Neuronal stem cell (in vitro differentiated cells): Measurements from ENCODE around the gene FOXL2NB.

ENCODE experiments used
- DNase-seq: peaks from one replicate; pipeline ENCODE4 v3.0.0-alpha.2; 2013; ENCODE audit warnings: low spot score
- H2AFZ ChIP-seq: one replicate; pipeline ENCODE4 v1.6.1; 2013; ENCODE audit warnings: mild to moderate bottlenecking, low read length, inconsistent platforms
- H2AK5ac ChIP-seq: 2 replicates; pipeline ENCODE4 v1.6.1; 2013; ENCODE audit warnings: low read depth, mild to moderate bottlenecking, inconsistent platforms, low read length, moderate library complexity, mixed read lengths
- H2BK120ac ChIP-seq: 2 replicates; pipeline ENCODE4 v1.6.1; 2013; ENCODE audit warnings: low read depth, mild to moderate bottlenecking, inconsistent platforms, low read length, moderate library complexity, mixed read lengths
- H2BK12ac ChIP-seq: one replicate; pipeline ENCODE4 v1.6.1; 2013; ENCODE audit warnings: low read length, inconsistent platforms
- H2BK15ac ChIP-seq: 2 replicates; pipeline ENCODE4 v1.6.1; 2013; ENCODE audit warnings: mild to moderate bottlenecking, low read length, inconsistent platforms, mixed read lengths
- H2BK5ac ChIP-seq: one replicate; pipeline ENCODE4 v1.6.1; 2013; ENCODE audit warnings: inconsistent platforms, mild to moderate bottlenecking, low read length, moderate library complexity
- H3K14ac ChIP-seq: one replicate; pipeline ENCODE4 v1.6.1; 2013; ENCODE audit warnings: low read length, inconsistent platforms
- H3K18ac ChIP-seq: 2 replicates; pipeline ENCODE4 v1.6.1; 2013; ENCODE audit warnings: low read length, inconsistent platforms
- H3K23ac ChIP-seq: 2 replicates; pipeline ENCODE4 v1.6.1; 2013; ENCODE audit warnings: low read depth, mild to moderate bottlenecking, mixed read lengths, low read length, inconsistent platforms; ENCODE audit not compliant: poor library complexity
- H3K27ac ChIP-seq: replicated peaks from 3 replicates; pipeline ENCODE4 v1.5.1; 2013; ENCODE audit warnings: low read length, inconsistent platforms
- H3K27me3 ChIP-seq, 3 experiments: 2 replicates each; pipeline ENCODE4 v1.6.1; 2013; ENCODE audit warnings: low read length in 3 of 3, mild to moderate bottlenecking in 2 of 3, inconsistent platforms in 1 of 3, low read depth in 1 of 3, mixed read lengths in 1 of 3, moderate library complexity in 1 of 3; ENCODE audit not compliant: control insufficient read depth in 3 of 3, insufficient read depth in 3 of 3
- H3K36me3 ChIP-seq, 2 donors: replicated peaks in 1 of 2; 2 replicates each; pipeline ENCODE4 v1.6.1; 2013; ENCODE audit warnings: low read length in 2 of 2; ENCODE audit not compliant: control insufficient read depth in 2 of 2, insufficient read depth in 2 of 2
- H3K4ac ChIP-seq: 2 replicates; pipeline ENCODE4 v1.6.1; 2013; ENCODE audit warnings: inconsistent platforms, mild to moderate bottlenecking, low read length, moderate library complexity
- H3K4me1 ChIP-seq, 2 donors: 1 replicate in 1 of 2; 2 replicates in 1 of 2; pipeline ENCODE4 v1.6.1; 2013; ENCODE audit warnings: low read length in 2 of 2, low read depth in 1 of 2; ENCODE audit not compliant: control insufficient read depth in 2 of 2, insufficient read depth in 1 of 2
- H3K4me2 ChIP-seq: one replicate; pipeline ENCODE4 v1.6.1; 2013; ENCODE audit warnings: mild to moderate bottlenecking, low read length, inconsistent platforms; ENCODE audit not compliant: insufficient read depth, poor library complexity, severe bottlenecking
- H3K4me3 ChIP-seq, 2 donors: 2 replicates each; pipeline ENCODE4 v1.5.1; 2013; ENCODE audit warnings: low read length in 2 of 2, mild to moderate bottlenecking in 2 of 2, inconsistent platforms in 1 of 2, moderate library complexity in 1 of 2
- H3K79me1 ChIP-seq: one replicate; pipeline ENCODE4 v1.6.1; 2013; ENCODE audit warnings: low read depth, mild to moderate bottlenecking, inconsistent platforms, low read length, moderate library complexity
- H3K9ac ChIP-seq: one replicate; pipeline ENCODE4 v1.6.1; 2013; ENCODE audit warnings: mild to moderate bottlenecking, low read depth, low read length, inconsistent platforms; ENCODE audit not compliant: poor library complexity
- H3K9me3 ChIP-seq, 2 donors: replicated peaks in 1 of 2; 2 replicates each; pipeline versions ENCODE3 to v1.6.1; 2013; ENCODE audit warnings: low read length in 2 of 2, mild to moderate bottlenecking in 2 of 2, inconsistent platforms in 1 of 2, low read depth in 1 of 2, mixed read lengths in 1 of 2, moderate library complexity in 1 of 2; ENCODE audit not compliant: control insufficient read depth in 2 of 2, insufficient read depth in 1 of 2
- H4K8ac ChIP-seq: one replicate; pipeline ENCODE4 v1.6.1; 2013; ENCODE audit warnings: low read depth, mild to moderate bottlenecking, inconsistent platforms, low read length, moderate library complexity
- H4K91ac ChIP-seq: one replicate; pipeline ENCODE4 v1.6.1; 2013; ENCODE audit warnings: low read length, low read depth, mild to moderate bottlenecking, inconsistent platforms; ENCODE audit not compliant: poor library complexity
- WGBS, 2 donors: extraction: QIAGEN DNeasy Blood & Tissue Kit; methylation state at CpG; one replicate each; pipeline ENCODE4 v1.1.7; 2013; ENCODE audit warnings: missing lambda C conversion rate in 2 of 2, mixed read lengths in 1 of 2; ENCODE audit not compliant: insufficient read length in 2 of 2, insufficient replicate concordance in 1 of 2; ENCODE audit errors: extremely low coverage in 2 of 2; 5-methylcytosine and 5-hydroxymethylcytosine counted together

The FOXL2NB gene

DNA sequence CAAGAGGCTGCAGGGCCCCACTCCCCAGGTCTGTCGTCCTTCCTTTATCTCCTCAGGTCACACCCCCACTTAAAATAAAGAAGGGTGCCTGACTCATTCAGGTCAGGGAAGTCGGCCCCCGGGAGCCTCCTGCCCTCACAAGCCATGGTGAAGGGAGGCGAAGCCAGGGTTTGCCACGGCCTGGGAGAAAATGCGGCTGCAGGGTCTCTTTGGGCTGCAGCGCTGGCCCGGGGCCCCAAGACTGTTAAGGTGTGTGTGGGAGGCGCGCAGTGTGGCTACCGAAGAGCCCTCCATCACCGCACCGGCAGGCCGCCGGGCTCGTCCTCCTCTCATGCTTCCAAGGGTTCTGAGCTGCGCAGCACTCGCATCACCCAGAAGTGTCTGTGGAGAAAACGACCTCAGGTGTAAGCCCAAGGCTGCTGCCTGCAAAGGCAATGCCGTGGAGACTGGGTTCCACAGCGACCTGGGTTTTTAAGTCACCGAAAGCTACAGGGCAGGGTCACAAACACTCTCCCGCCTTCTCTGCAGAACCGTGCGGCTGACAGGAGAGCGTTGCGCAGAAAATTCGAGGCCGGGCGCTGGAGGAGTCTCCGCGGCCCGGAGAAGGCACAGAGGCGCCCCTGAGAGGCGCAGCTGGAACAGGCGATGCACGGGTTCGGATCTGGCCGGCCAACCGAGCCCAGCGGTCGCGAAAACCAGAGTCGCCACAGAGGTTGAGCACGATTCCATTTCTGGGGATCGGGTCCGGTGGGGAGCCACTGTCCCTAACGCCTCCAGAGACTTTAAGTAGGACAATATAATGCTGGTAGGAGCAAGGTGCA lies 8.8 kb upstream of the FOXL2NB start:
- peak overlapping the region; percentile 88 for H2AFZ ChIP-seq
- H2BK5ac ChIP-seq = no peak overlapping the region
- H3K4me2 ChIP-seq = peak overlapping the region; percentile 40
- no CpG with 5 or more reads among the region's 48 CpGs for WGBS, 2 donors
- peaks cover 42 to 98% (median 81%) of the 10 kb centered on the region in 3 experiments for H3K27me3 ChIP-seq
- H2BK15ac ChIP-seq = no peak overlapping the region
- peak overlapping the region; percentile 3 for H2AK5ac ChIP-seq
- peak overlapping the region; percentile 5 for H3K23ac ChIP-seq
- H4K91ac ChIP-seq = no peak overlapping the region
- no peaks in the 10 kb centered on the region for H3K79me1 ChIP-seq
- no peak overlapping the region for H3K14ac ChIP-seq
- peak overlapping the region in 1 of 2 donors; percentile 21 for H3K4me3 ChIP-seq
- H2BK120ac ChIP-seq = no peak overlapping the region
- DNase-seq = no peak
- no peak overlapping the region for H2BK12ac ChIP-seq
- H3K9me3 ChIP-seq = peaks cover 2 to 9% of the 10 kb centered on the region in 2 donors
- H3K27ac ChIP-seq = no peak overlapping the region
- peaks cover 11 to 21% of the 10 kb centered on the region in 2 donors for H3K4me1 ChIP-seq
- H3K18ac ChIP-seq = peak overlapping the region; percentile 23
- H4K8ac ChIP-seq = no peak overlapping the region
- H3K36me3 ChIP-seq = no peaks in the 10 kb centered on the region
- no peak overlapping the region for H3K4ac ChIP-seq
- no peak overlapping the region for H3K9ac ChIP-seq

DNA sequence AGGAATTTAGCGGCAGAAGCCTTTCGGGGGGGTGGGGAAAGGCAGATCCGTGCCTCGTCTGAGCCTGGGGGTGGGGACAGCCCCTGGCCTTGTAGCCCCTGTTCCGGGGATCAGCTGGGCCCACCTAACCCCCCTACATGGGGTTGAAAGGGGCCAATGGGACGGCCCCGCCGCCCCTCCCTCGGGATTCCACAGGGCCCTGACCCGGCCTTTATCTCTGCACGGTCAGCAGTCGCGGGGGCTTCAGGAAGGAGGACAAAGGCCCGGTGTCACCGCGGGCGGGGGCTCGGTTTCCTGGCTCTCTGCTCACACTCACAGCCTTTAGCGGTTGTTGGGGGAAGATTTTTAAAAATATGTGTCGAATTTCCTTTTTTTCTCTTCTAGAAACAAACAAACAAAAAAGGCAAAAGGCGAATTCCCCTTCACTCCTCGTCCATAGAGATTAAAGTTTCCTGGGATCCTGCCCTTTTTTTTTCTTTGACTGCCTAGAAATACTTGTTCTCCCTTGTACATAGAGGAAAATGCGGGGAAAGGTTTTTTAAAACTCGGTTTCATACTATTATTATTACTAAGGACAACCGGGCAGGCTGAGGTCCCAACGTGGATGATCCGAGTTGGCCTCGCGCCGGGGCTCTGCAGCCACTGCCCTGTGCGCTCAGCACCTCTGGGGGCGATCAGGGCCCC lies 8.0 kb upstream of the FOXL2NB start:
- Histone ChIP-seq H3K79me1 (no peaks in the 10 kb centered on the region), H2BK15ac (no peak overlapping the region), H3K4ac (no peak overlapping the region), H3K23ac (no peak overlapping the region), H4K91ac (no peak overlapping the region), H2BK5ac (no peak overlapping the region), H2AK5ac (no peak overlapping the region), H2AFZ (peak overlapping the region; percentile 88), H3K4me3 (peak overlapping the region in 1 of 2 donors; percentile 33), H3K9ac (no peak overlapping the region), H3K27ac (no peak overlapping the region), H3K14ac (no peak overlapping the region), H2BK12ac (no peak overlapping the region), H3K9me3 (peaks cover 2 to 9% of the 10 kb centered on the region in 2 donors), H3K4me2 (peak overlapping the region; percentile 75), H3K36me3 (no peaks in the 10 kb centered on the region), H2BK120ac (no peak overlapping the region), H3K4me1 (peaks cover 11 to 21% of the 10 kb centered on the region in 2 donors), H3K18ac (peak overlapping the region; percentile 45), H3K27me3 (peaks cover 43 to 98% (median 88%) of the 10 kb centered on the region in 3 experiments), H4K8ac (no peak overlapping the region)
- DNase-seq = no peak
- no CpG with 5 or more reads among the region's 32 CpGs for WGBS, 2 donors

DNA sequence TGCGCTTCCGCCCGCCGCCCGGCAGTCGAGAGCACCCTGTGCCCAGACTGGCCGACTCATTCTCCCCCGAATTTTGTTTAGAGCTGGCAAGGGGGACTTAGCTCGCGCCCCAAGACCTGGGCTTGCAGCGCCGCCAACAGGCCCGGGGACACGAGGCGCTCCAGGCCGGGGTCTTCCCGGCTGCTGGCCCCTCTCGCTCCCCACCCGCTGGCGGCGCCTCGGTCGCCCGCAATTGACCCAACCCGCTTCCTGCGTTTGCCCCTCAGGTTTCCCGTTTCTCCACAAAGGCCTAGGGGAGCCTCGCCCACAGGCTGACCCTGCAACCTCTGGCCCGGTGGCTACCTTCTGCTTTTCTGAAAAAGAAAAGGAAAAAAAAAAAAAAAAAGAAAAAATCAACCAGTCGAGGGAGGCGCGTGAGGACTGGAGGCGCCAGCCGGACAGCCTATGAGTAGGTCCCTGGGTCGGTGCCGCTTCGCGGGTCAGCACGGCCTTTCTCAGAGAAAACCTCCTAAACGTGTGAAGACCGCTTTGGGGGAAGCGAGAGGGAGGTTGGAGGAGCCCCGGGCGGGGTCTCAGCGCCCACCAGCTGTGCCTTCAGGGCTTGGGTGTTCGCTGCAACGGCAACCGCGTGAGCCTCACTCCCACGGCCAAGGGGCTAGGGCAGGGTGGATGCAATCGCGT lies 7.3 kb upstream of the FOXL2NB start:
- no CpG with 5 or more reads among the region's 52 CpGs for WGBS, 2 donors
- no peak overlapping the region for H3K23ac ChIP-seq
- H3K4me2 ChIP-seq = peak overlapping the region; percentile 75
- H3K9me3 ChIP-seq = peaks cover 2 to 9% of the 10 kb centered on the region in 2 donors
- no peak overlapping the region for H2BK15ac ChIP-seq
- peaks cover 11 to 21% of the 10 kb centered on the region in 2 donors for H3K4me1 ChIP-seq
- no peak overlapping the region for H3K14ac ChIP-seq
- H2BK5ac ChIP-seq = no peak overlapping the region
- H4K91ac ChIP-seq = no peak overlapping the region
- DNase-seq = no peak
- H2AFZ ChIP-seq = peak overlapping the region; percentile 88
- peaks cover 46 to 98% (median 90%) of the 10 kb centered on the region in 3 experiments for H3K27me3 ChIP-seq
- H3K27ac ChIP-seq = no peak overlapping the region
- H3K4ac ChIP-seq = no peak overlapping the region
- no peak overlapping the region for H4K8ac ChIP-seq
- H3K9ac ChIP-seq = no peak overlapping the region
- no peak overlapping the region for H2BK12ac ChIP-seq
- H3K36me3 ChIP-seq = no peaks in the 10 kb centered on the region
- H3K18ac ChIP-seq = peak overlapping the region; percentile 60
- H2BK120ac ChIP-seq = no peak overlapping the region
- peak overlapping the region in 1 of 2 donors; percentile 33 for H3K4me3 ChIP-seq
- no peaks in the 10 kb centered on the region for H3K79me1 ChIP-seq
- no peak overlapping the region for H2AK5ac ChIP-seq
